Embryonic facial prominence (tissue), 1 donor: Measurements from ENCODE around the gene LIPA.

Experiments
- DNase-seq: peaks from one replicate; pipeline ENCODE4 v3.0.0-alpha.2; 2016; ENCODE audit errors: extremely low spot score

The LIPA gene

GRCh38 chr10:89240519-89240918 is 11.1 kb downstream of the LIPA start:
- no peak for DNase-seq

- no peak for DNase-seq
Measured at GRCh38 chr10:89238956-89239644, 12.5 kb downstream of the LIPA start.

- DNase-seq, result no peak
Measured at GRCh38 chr10:89237849-89238248, 13.7 kb downstream of the LIPA start.

GRCh38 chr10:89236226-89236797 is 15.3 kb downstream of the LIPA start:
- no peak for DNase-seq

- DNase-seq, result no peak
Measured at GRCh38 chr10:89235073-89235798, 16.3 kb downstream of the LIPA start.

GRCh38 chr10:89233033-89233432 is 18.5 kb downstream of the LIPA start:
- DNase-seq, result no peak

- no peak for DNase-seq
Measured at GRCh38 chr10:89228962-89229361, 22.6 kb downstream of the LIPA start.

- no peak for DNase-seq
Measured at GRCh38 chr10:89228146-89228545, 23.4 kb downstream of the LIPA start.

- DNase-seq, result no peak
Measured at GRCh38 chr10:89226891-89227290, 24.7 kb downstream of the LIPA start.

- DNase-seq, result no peak
Measured at GRCh38 chr10:89224739-89225443, 26.7 kb downstream of the LIPA start.

- DNase-seq, result no peak
Measured at GRCh38 chr10:89221919-89222318, 29.7 kb downstream of the LIPA start.

GRCh38 chr10:89219513-89220218 is 31.9 kb downstream of the LIPA start:
- no peak for DNase-seq

GRCh38 chr10:89217057-89217990 is 34.3 kb downstream of the LIPA start:
- no peak for DNase-seq

- no peak for DNase-seq
Measured at GRCh38 chr10:89216056-89216455, 35.5 kb downstream of the LIPA start.

GRCh38 chr10:89215511-89215910 is 36.1 kb downstream of the LIPA start:
- DNase-seq, result no peak

GRCh38 chr10:89214566-89215165 is 36.9 kb downstream of the LIPA start:
- no peak for DNase-seq

GRCh38 chr10:89213191-89213808 is 38.3 kb downstream of the LIPA start:
- DNase-seq, result no peak

- no peak for DNase-seq
Measured at GRCh38 chr10:89210794-89211425, 40.7 kb downstream of the LIPA start.

GRCh38 chr10:89209718-89210117 is 41.9 kb downstream of the LIPA start:
- no peak for DNase-seq
